Left ventricle myocardium inferior (tissue), 1 donor: Measurements from ENCODE around the gene SECISBP2. TPM values are rescaled to one million over a fixed set of nuclear protein-coding genes. Genes with fewer than 3 reads are reported as not detected.

Experiments
- DNase-seq: peaks from one replicate; pipeline ENCODE4 v3.0.0-alpha.2; 2020
- H3K27ac ChIP-seq: fragments of 200-600 bp; replicated peaks from 2 replicates; pipeline ENCODE4 v1.8.0; 2021
- H3K27me3 ChIP-seq: fragments of 200-600 bp; 2 replicates; pipeline ENCODE4 v1.8.0; 2021; ENCODE audit warnings: low read depth
- H3K36me3 ChIP-seq: fragments of 200-600 bp; 2 replicates; pipeline ENCODE4 v1.8.0; 2021
- H3K4me1 ChIP-seq: fragments of 200-600 bp; 2 replicates; pipeline ENCODE4 v1.8.0; 2021
- H3K4me3 ChIP-seq: fragments of 200-600 bp; 2 replicates; pipeline ENCODE4 v1.8.0; 2021; ENCODE audit warnings: mild to moderate bottlenecking, moderate library complexity
- H3K9me3 ChIP-seq: fragments of 200-600 bp; replicated peaks from 2 replicates; pipeline ENCODE4 v1.8.0; 2021
- intact Hi-C: fragments of 100-400 bp; cut with micrococcal nuclease; formaldehyde crosslinking; loops from one replicate; pipeline ENCODE4 v1.11.0; 2022
- total RNA-seq: library from RNA; stranded (reverse); fragmentation: NEBNext Ultra II Directional; extraction: Animal tissue kit (Norgen Biotek cat#: 25700); gene quantifications from one replicate; pipeline ENCODE4 v1.2.1, GENCODE V29; 2021
- TF ChIP-seq, protein P1 (sequence below): fragments of 200-600 bp; IDR thresholded peaks from 2 replicates; pipeline ENCODE4 v1.8.0; 2021; ENCODE audit warnings: antibody characterized with exemption, mild to moderate bottlenecking, borderline replicate concordance
- donor health status: DM: no; HTN: yes; CAD: no; lungs with severe emphysema.

Gene SECISBP2
- total RNA-seq, 1 donor from 2014 or later = 13.8 TPM

DNA sequence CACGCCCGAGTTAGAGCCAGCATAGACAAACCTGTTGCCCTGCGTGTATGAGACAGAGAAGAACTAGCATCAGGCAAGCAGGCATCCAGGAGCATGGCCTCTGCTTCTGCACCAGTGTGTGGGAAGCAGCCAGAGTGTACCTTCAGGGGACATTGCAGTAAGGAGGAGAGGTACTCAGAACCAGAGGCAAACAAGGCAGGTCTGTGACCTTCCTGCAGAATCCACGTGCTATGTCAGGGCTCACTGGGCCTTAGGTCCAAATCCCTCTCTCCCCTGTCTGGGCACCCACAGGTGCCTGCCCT lies 63.0 kb downstream of the SECISBP2 start:
- Histone ChIP-seq H3K9me3 (no peaks in the 10 kb centered on the region), H3K4me1 (no peaks in the 10 kb centered on the region), H3K27ac (no peak overlapping the region), H3K27me3 (no peaks in the 10 kb centered on the region), H3K4me3 (no peak overlapping the region), H3K36me3 (peaks cover 4% of the 10 kb centered on the region)
- TF ChIP-seq, protein P1, sequence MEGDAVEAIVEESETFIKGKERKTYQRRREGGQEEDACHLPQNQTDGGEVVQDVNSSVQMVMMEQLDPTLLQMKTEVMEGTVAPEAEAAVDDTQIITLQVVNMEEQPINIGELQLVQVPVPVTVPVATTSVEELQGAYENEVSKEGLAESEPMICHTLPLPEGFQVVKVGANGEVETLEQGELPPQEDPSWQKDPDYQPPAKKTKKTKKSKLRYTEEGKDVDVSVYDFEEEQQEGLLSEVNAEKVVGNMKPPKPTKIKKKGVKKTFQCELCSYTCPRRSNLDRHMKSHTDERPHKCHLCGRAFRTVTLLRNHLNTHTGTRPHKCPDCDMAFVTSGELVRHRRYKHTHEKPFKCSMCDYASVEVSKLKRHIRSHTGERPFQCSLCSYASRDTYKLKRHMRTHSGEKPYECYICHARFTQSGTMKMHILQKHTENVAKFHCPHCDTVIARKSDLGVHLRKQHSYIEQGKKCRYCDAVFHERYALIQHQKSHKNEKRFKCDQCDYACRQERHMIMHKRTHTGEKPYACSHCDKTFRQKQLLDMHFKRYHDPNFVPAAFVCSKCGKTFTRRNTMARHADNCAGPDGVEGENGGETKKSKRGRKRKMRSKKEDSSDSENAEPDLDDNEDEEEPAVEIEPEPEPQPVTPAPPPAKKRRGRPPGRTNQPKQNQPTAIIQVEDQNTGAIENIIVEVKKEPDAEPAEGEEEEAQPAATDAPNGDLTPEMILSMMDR = no peak
- no peak for DNase-seq
- intact Hi-C loops = no loop called here

DNA sequence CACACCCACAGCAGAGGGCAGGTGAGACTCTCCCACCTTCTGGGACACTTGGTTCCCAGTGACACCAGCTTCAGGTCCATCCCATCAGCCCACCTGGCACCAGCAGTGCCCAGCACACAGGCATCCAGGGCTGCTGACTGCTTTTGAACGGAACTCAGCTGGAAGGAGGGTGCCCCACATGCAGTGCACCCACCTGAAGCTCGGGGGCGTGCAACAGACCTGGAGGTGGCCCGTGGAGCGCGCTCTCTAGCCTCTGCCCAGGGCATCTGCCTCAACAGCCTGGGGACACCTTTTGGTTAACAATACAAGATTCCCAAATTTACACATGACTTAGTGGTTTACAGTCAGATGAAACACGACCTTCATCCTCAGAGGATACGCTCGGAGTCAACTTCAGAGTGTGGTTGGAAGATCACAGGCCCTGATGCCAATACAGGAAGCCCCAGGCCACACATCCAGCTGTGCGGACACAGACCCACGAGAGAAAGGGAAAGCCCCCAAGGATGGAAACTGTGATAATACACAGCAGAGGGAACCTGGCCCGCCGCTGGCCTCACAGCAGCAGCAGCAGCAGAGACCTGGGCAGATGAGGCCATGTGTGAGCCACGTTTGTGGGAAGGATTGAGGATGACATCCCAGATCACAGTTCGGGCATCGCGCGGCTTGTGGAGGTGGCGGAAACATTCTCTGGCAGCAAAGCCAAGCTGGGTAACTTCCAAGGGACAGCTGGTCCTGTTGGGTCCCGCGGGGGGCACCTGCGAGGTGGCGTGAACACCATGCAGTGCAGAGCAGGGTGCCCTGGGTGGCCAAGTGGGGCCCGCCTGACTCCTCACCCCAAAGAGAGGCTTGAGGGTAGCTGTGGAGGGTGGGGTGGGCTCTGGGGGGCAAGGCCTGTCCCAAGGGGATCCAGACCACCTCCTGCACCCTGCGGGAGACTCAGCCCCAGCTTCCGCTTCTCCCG lies 64.0 kb downstream of the SECISBP2 start:
- peaks cover 9% of the 10 kb centered on the region for H3K4me1 ChIP-seq
- intact Hi-C loops = no loop called here
- no peak overlapping the region for H3K27ac ChIP-seq
- no peaks in the 10 kb centered on the region for H3K9me3 ChIP-seq
- H3K36me3 ChIP-seq = peaks cover 4% of the 10 kb centered on the region
- no peak overlapping the region for H3K4me3 ChIP-seq
- TF ChIP-seq, protein P1 = no peak
- no peaks in the 10 kb centered on the region for H3K27me3 ChIP-seq
- no peak for DNase-seq

DNA sequence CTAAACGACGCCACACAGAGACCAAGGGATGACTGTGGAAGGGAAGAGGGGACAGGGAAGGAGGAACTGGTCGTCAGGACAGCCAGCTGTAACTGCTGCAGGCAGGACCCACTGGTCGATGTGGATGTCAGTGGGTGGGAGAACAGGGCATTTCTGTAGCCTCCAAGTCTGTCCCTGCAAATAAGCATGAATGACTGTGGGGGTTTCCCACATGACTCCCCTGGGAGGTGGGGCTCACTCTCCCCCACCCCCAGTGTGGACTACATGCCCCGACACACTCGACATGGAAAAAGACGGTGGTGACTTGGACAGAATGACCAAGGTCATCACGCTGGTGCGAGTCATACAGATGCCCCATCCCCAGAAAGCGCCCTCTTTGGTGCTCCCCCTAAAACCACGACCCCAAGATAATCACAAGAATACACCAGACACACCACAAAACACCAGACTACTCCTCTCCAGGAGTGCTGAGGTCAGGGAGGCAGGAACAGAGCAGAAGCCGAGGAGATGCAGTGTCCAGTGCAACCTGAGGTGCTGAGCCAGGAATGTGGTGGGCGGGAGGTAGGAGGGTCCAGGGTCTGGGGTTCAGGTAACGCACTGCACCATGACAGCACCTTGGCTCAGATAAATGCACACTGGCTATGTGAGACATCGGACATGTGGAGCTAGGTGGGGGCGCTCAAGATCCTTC lies 64.9 kb downstream of the SECISBP2 start:
- no peaks in the 10 kb centered on the region for H3K27me3 ChIP-seq
- TF ChIP-seq, protein P1 = no peak
- DNase-seq = no peak
- no peak overlapping the region for H3K27ac ChIP-seq
- H3K4me1 ChIP-seq = peaks cover 18% of the 10 kb centered on the region
- H3K9me3 ChIP-seq = no peaks in the 10 kb centered on the region
- no peak overlapping the region for H3K4me3 ChIP-seq
- H3K36me3 ChIP-seq = peaks cover 4% of the 10 kb centered on the region
- intact Hi-C loops = no loop called here

DNA sequence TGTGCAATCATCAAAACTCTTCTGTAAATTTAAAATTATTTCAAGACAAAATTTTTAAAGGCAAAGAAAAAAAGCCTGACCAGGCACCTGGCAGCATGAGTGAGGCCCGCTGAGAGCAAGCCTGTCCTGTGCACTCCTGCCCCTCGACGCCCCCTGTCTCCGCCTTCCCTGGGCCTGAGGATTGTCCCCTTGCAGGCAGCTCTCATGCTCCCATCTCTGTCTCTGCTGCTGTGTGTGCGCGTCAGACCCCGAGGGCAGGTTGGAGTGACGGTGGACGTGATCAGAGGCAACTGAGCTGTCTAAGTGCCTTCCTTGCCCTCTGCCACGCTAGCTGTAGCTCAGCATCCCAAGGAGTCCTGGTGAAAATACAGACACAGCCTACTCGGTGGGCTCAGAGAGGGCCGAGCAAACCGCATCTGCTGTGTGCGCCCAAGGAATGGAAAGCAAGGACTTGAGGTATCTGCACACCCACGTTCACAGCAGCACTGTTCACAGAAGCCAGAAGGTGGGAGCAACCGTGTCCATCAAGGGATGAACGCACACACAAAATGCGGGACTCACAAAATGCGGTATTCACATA lies 65.5 kb downstream of the SECISBP2 start:
- TF ChIP-seq, protein P1 = no peak
- Histone ChIP-seq H3K4me1 (peaks cover 24% of the 10 kb centered on the region), H3K9me3 (no peaks in the 10 kb centered on the region), H3K4me3 (no peak overlapping the region), H3K36me3 (peaks cover 4% of the 10 kb centered on the region), H3K27me3 (no peaks in the 10 kb centered on the region), H3K27ac (no peak overlapping the region)
- no peak for DNase-seq
- intact Hi-C loops = no loop called here

DNA sequence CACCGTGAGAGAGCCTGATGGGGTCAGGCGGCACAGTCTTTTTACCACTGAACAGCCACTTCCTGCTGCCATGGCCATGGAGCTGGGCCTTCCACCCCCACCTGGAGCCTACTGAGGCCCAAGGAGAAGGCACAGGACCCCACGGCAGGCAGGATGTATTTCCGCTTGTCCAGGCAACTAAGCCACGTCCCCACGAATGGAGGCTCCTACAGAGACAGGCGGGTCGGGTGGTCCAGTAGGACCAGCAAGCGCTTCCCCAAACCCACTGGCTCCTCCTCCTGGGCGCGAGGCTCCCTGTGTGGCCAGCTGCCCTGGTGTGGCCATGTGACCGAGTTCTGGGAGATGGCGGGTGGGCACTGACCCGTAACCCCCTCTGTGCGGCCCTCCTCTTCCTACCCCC lies 66.5 kb downstream of the SECISBP2 start:
- Histone ChIP-seq H3K27ac (no peak overlapping the region), H3K36me3 (peaks cover 8% of the 10 kb centered on the region), H3K4me3 (no peak overlapping the region), H3K27me3 (no peaks in the 10 kb centered on the region), H3K9me3 (no peaks in the 10 kb centered on the region), H3K4me1 (peaks cover 24% of the 10 kb centered on the region)
- TF ChIP-seq, protein P1 = no peak
- DNase-seq = no peak
- intact Hi-C loops = no loop called here
